ENCODE results near the gene TP53INP2. TPM values are rescaled to one million over a fixed set of nuclear protein-coding genes. Genes with fewer than 3 reads are reported as not detected.

The TP53INP2 gene
- total and polyA plus RNA-seq, 2 of the 4 experiments (the other 2 are of a cell fraction) = 1.3 to 7.4 TPM

GRCh38 chr20:34747479-34747878 lies 43.3 kb downstream of the TP53INP2 start:
- Histone ChIP-seq H3K4me1 (ENCODE audit: control insufficient read depth, insufficient read depth, low read length) (peaks cover 13% of the 10 kb centered on the region), H2AFZ (replicated peaks; ENCODE audit: low read length, poor library complexity) (no peak overlapping the region), H3K27me3 (ENCODE audit: control insufficient read depth, insufficient read depth, low read length) (no peaks in the 10 kb centered on the region), H3K18ac (ENCODE audit: low read depth, low read length) (no peak overlapping the region; the same call in 1 of the 2 replicates), H3K9me3 (ENCODE audit: control insufficient read depth, insufficient read depth, low read length) (no peaks in the 10 kb centered on the region), H4K8ac (ENCODE audit: low read depth in 2 of 2, low read length in 2 of 2) (no peak overlapping the region), H3K27ac (ENCODE audit: insufficient read depth, low read length) (no peak overlapping the region), H3K14ac (replicated peaks; ENCODE audit: low read depth, low read length) (no peak overlapping the region), H3K4me2 (ENCODE audit: low read depth, low read length) (no peak overlapping the region), H3K23ac (ENCODE audit: low read depth, low read length) (no peak overlapping the region), H3K9me1 (ENCODE audit: insufficient read depth, low read length) (peaks cover 13% of the 10 kb centered on the region), H2AK9ac (replicated peaks; ENCODE audit: low read depth, low read length, poor library complexity) (no peak overlapping the region), H3K4ac (ENCODE audit: low read depth, low read length) (no peak overlapping the region), H2BK20ac (ENCODE audit: low read depth, low read length) (no peak overlapping the region), H2BK120ac (ENCODE audit: low read depth, low read length) (no peak overlapping the region), H4K20me1 (ENCODE audit: insufficient read depth, low read length) (no peaks in the 10 kb centered on the region), H4K5ac (ENCODE audit: low read depth, low read length) (no peak overlapping the region), H2BK5ac (ENCODE audit: low read depth, low read length, poor library complexity, severe bottlenecking) (no peak overlapping the region), H3K56ac (ENCODE audit: extremely low read depth, insufficient read depth, low read length) (no peak overlapping the region), H2BK15ac (ENCODE audit: low read depth, low read length) (no peak overlapping the region), H2AK5ac (ENCODE audit: low read depth, low read length) (no peak overlapping the region), H3K4me3 (ENCODE audit: insufficient read depth, low read depth, low read length) (no peak overlapping the region), H3K9ac (ENCODE audit: low read depth, low read length) (no peak overlapping the region), H3K79me1 (ENCODE audit: low read depth in 1 of 2, low read length in 2 of 2) (peaks cover 13 to 15% of the 10 kb centered on the region in 2 experiments; a peak in 3 of 4 replicates), H3K36me3 (ENCODE audit: control insufficient read depth, insufficient read depth, low read length) (peaks cover 31% of the 10 kb centered on the region), H4K91ac (ENCODE audit: insufficient read depth, low read depth, low read length) (no peak overlapping the region)
- WGBS, 2 experiments (ENCODE audit: extremely low coverage in 2 of 2, insufficient read length in 1 of 2) = no CpG with 5 or more reads among the region's 2 CpGs
- BruUV-seq (replicated peaks) = no TSS peak
- intact Hi-C loops (cut with micrococcal nuclease) (no loop called here), in situ Hi-C loops (cut with MboI; ENCODE audit: low sequenced_read_pairs) (no loop called here), dilution Hi-C loops (cut with HindIII; ENCODE audit: low sequenced_read_pairs, unreplicated experiment) (no loop called here)
- DNase-seq (no peak), ATAC-seq (ENCODE audit: low read depth) (no peak)
- ChIA-PET CTCF (interaction anchor here (1.1 kb wide), 1 partner anchor 15 kb away, joined by 3 read pairs; no protein-coding TSS in a partner anchor), POLR2A (ENCODE audit: unreplicated experiment) (no interaction called here)
- TF ChIP-seq MAFK (IDR thresholded peaks at IDR 0.05; ENCODE audit: low read depth, low read length) = no peak
- TF ChIP-seq, protein P1, sequence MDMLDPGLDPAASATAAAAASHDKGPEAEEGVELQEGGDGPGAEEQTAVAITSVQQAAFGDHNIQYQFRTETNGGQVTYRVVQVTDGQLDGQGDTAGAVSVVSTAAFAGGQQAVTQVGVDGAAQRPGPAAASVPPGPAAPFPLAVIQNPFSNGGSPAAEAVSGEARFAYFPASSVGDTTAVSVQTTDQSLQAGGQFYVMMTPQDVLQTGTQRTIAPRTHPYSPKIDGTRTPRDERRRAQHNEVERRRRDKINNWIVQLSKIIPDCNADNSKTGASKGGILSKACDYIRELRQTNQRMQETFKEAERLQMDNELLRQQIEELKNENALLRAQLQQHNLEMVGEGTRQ (IDR thresholded peaks at IDR 0.05; ENCODE audit: low read depth, low read length) = no peak
- TF ChIP-seq SMC3 (IDR thresholded peaks at IDR 0.05; ENCODE audit: low read depth, low read length) = no peak
- TF ChIP-seq BHLHE40 (IDR thresholded peaks at IDR 0.05; ENCODE audit: low read depth, low read length) = no peak
- no peak for TF ChIP-seq CEBPB (IDR thresholded peaks at IDR 0.05; ENCODE audit: low read depth, low read length)
- no peak for TF ChIP-seq RAD21 (IDR thresholded peaks at IDR 0.05; ENCODE audit: low read length)
- TF ChIP-seq NFE2L2 (IDR thresholded peaks at IDR 0.05; ENCODE audit: low read depth, low read length) = no peak
- TF ChIP-seq, protein P2, sequence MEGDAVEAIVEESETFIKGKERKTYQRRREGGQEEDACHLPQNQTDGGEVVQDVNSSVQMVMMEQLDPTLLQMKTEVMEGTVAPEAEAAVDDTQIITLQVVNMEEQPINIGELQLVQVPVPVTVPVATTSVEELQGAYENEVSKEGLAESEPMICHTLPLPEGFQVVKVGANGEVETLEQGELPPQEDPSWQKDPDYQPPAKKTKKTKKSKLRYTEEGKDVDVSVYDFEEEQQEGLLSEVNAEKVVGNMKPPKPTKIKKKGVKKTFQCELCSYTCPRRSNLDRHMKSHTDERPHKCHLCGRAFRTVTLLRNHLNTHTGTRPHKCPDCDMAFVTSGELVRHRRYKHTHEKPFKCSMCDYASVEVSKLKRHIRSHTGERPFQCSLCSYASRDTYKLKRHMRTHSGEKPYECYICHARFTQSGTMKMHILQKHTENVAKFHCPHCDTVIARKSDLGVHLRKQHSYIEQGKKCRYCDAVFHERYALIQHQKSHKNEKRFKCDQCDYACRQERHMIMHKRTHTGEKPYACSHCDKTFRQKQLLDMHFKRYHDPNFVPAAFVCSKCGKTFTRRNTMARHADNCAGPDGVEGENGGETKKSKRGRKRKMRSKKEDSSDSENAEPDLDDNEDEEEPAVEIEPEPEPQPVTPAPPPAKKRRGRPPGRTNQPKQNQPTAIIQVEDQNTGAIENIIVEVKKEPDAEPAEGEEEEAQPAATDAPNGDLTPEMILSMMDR (conservative IDR thresholded peaks at IDR 0.05; ENCODE audit: low read depth, low read length) = no peak
- no peak for TF ChIP-seq MAZ (IDR thresholded peaks at IDR 0.05; ENCODE audit: borderline replicate concordance, low read depth, low read length)
